GM12891 (cell line): ENCODE results near the gene TMEM184B.

Source experiments
- DNase-seq: peaks from one replicate; pipeline ENCODE4 v3.0.0; 2011; ENCODE audit warnings: low spot score; ENCODE audit not compliant: insufficient read length
- FAIRE-seq: peaks from 2 replicates; lab custom pipeline; 2011; peaks lifted over from hg19 to GRCh38; lab: Jason Lieb, UNC
- PAX5 ChIP-seq: IDR thresholded peaks from 2 replicates; pipeline ENCODE4 v1.6.1; 2011; ENCODE audit warnings: low read length, moderate library complexity, mild to moderate bottlenecking; ENCODE audit not compliant: insufficient read depth, severe bottlenecking
- POLR2A ChIP-seq: IDR thresholded peaks from 2 replicates; pipeline ENCODE4 v1.6.1; 2011; ENCODE audit warnings: low read depth, low read length, control low read depth
- POLR2AphosphoS5 ChIP-seq: IDR thresholded peaks from 2 replicates; pipeline ENCODE4 v1.6.1; 2011; ENCODE audit warnings: low read depth, low read length, control low read depth
- POU2F2 ChIP-seq: IDR thresholded peaks from 2 replicates; pipeline ENCODE4 v1.6.1; 2011; ENCODE audit warnings: low read depth, mild to moderate bottlenecking, control low read depth, low read length, moderate library complexity
- SPI1 ChIP-seq: IDR thresholded peaks from 2 replicates; pipeline ENCODE4 v1.6.1; 2011; ENCODE audit warnings: low read depth, low read length, control low read depth
- TAF1 ChIP-seq: IDR thresholded peaks from 2 replicates; pipeline ENCODE4 v1.6.1; 2011; ENCODE audit warnings: low read depth, low read length, control low read depth

TMEM184B gene

GRCh38 chr22:38282397-38282796, 9.6 kb upstream of the TMEM184B start:
- no peak for TF ChIP-seq TAF1
- no peak for TF ChIP-seq POLR2A
- TF ChIP-seq SPI1 = no peak
- no peak for TF ChIP-seq PAX5
- no peak for TF ChIP-seq POU2F2
- TF ChIP-seq POLR2AphosphoS5 = no peak
- FAIRE-seq = no peak
- no peak for DNase-seq

- TF ChIP-seq TAF1 (no peak), POLR2AphosphoS5 (no peak), SPI1 (peak; percentile 34; the same call in 1 of the 2 replicates), PAX5 (no peak), POLR2A (no peak)
- no peak for FAIRE-seq
- no peak for DNase-seq
These were observed 3.4 kb upstream of the TMEM184B start for GRCh38 chr22:38276166-38276565.

GRCh38 chr22:38273135-38273826, 471 bp upstream of the TMEM184B start:
- FAIRE-seq = no peak
- no peak for DNase-seq
- TF ChIP-seq TAF1 (no peak), POLR2AphosphoS5 (no peak), PAX5 (no peak), POLR2A (no peak), POU2F2 (no peak), SPI1 (no peak)

GRCh38 chr22:38271927-38272372, 860 bp downstream of the TMEM184B start:
- TF ChIP-seq POU2F2 (no peak), POLR2AphosphoS5 (no peak), TAF1 (no peak), POLR2A (no peak), SPI1 (no peak), PAX5 (no peak)
- DNase-seq = no peak
- peak; percentile 13 for FAIRE-seq

GRCh38 chr22:38271101-38271500, 1.7 kb downstream of the TMEM184B start:
- no peak for DNase-seq
- TF ChIP-seq POLR2A = no peak
- no peak for TF ChIP-seq PAX5
- TF ChIP-seq POU2F2 = no peak
- TF ChIP-seq TAF1 = no peak
- TF ChIP-seq POLR2AphosphoS5 = no peak
- TF ChIP-seq SPI1 = no peak

GRCh38 chr22:38270091-38270992, 2.5 kb downstream of the TMEM184B start:
- FAIRE-seq = no peak
- DNase-seq = no peak

More at GRCh38 chr22:38271101-38271500, 1.7 kb downstream of the TMEM184B start:
- FAIRE-seq = no peak

GRCh38 chr22:38269466-38269865, 3.3 kb downstream of the TMEM184B start:
- DNase-seq = no peak
- no peak for FAIRE-seq
- TF ChIP-seq POLR2AphosphoS5 (no peak), POLR2A (no peak), TAF1 (no peak), PAX5 (no peak), SPI1 (no peak), POU2F2 (no peak)

More at GRCh38 chr22:38270091-38270992, 2.5 kb downstream of the TMEM184B start:
- TF ChIP-seq TAF1 (no peak), POLR2A (no peak), PAX5 (no peak), POLR2AphosphoS5 (no peak), SPI1 (no peak), POU2F2 (no peak)

GRCh38 chr22:38267086-38267485, 5.7 kb downstream of the TMEM184B start:
- FAIRE-seq (no peak), DNase-seq (no peak)
- TF ChIP-seq TAF1 = no peak
- TF ChIP-seq POLR2AphosphoS5 = no peak
- no peak for TF ChIP-seq PAX5
- TF ChIP-seq POLR2A = no peak

GRCh38 chr22:38266120-38266519, 6.7 kb downstream of the TMEM184B start:
- no peak for FAIRE-seq
- no peak for DNase-seq

More at GRCh38 chr22:38266120-38266519, 6.7 kb downstream of the TMEM184B start:
- TF ChIP-seq TAF1 = no peak
- no peak for TF ChIP-seq SPI1
- TF ChIP-seq PAX5 = no peak
- no peak for TF ChIP-seq POU2F2
- TF ChIP-seq POLR2A = no peak
- TF ChIP-seq POLR2AphosphoS5 = no peak
